HepG2 (cell line): Measurements from ENCODE around the gene TDRD1. TPM values are rescaled to one million over a fixed set of nuclear protein-coding genes. Genes with fewer than 3 reads are reported as not detected.
"Not testable (repeated sequence)": the region's sequence is repeated elsewhere in the genome, so short reads cannot be mapped to it uniquely, and the experiment has no call there.

Experiments
- ATAC-seq: fragments of 200-7000 bp; cut with Tn5 transposase; 3 replicates; pipeline ENCODE4 v1.9.1; 2020; ENCODE audit warnings: mild to moderate bottlenecking, moderate library complexity
- BruUV-seq: library from RNA; stranded (reverse); fragments of 400-500 nt; replicated peaks from 2 replicates; lab custom pipeline; 2021; lab: Mats Ljungman, UMichigan
- CTCF ChIA-PET: fragments of 300-600 bp; formaldehyde crosslinking; extraction: SDS; loops from one replicate; lab custom pipeline; 2021; ENCODE audit warnings: low total read pairs, inconsistent platforms, low intra/inter-chr PET ratio; lab: Yijun Ruan, JAX
- POLR2A ChIA-PET: fragments of 350-600 bp; sonication (Branson Sonifier 250); formaldehyde crosslinking; loops from one replicate; lab custom pipeline; 2020; ENCODE audit warnings: antibody characterized with exemption, inconsistent platforms; lab: Yijun Ruan, JAX
- DNase-seq: peaks from one replicate; pipeline ENCODE4 v3.0.0-alpha.2; 2015; ENCODE audit warnings: low spot score
- FAIRE-seq: peaks from 3 replicates; lab custom pipeline; 2011; peaks lifted over from hg19 to GRCh38; lab: Jason Lieb, UNC
- H2AFZ ChIP-seq: one replicate; pipeline ENCODE4 v1.6.1; 2011; ENCODE audit warnings: low read length, inconsistent platforms
- H3K27ac ChIP-seq: fragments of 300-600 bp; 3 replicates; pipeline ENCODE4 v1.8.0; 2011; ENCODE audit warnings: mixed run types, mild to moderate bottlenecking, mixed read lengths, low read length, inconsistent platforms; ENCODE audit not compliant: insufficient read depth; ENCODE audit errors: extremely low read length
- H3K27me3 ChIP-seq, 2 experiments: fragments of 200-600 bp in 1 of 2; 2 replicates in 1 of 2; 3 replicates in 1 of 2; pipeline versions ENCODE4 v1.6.0 to v1.8.0; 2011; ENCODE audit warnings: low read length in 2 of 2, mild to moderate bottlenecking in 2 of 2, moderate library complexity in 2 of 2, inconsistent platforms in 1 of 2; ENCODE audit not compliant: insufficient read depth in 2 of 2, control insufficient read depth in 1 of 2
- H3K36me3 ChIP-seq, 2 experiments: fragments of 200-600 bp in 1 of 2; replicated peaks in 1 of 2; 2 replicates in 1 of 2; 3 replicates in 1 of 2; pipeline versions ENCODE4 v1.5.1 to v1.8.0; 2011; ENCODE audit warnings: low read length in 2 of 2, inconsistent platforms in 1 of 2; ENCODE audit not compliant: insufficient read depth in 2 of 2, control insufficient read depth in 1 of 2
- H3K4me1 ChIP-seq: 2 replicates; pipeline ENCODE4 v1.5.1; 2012; ENCODE audit warnings: low read length, inconsistent platforms; ENCODE audit not compliant: insufficient read depth
- H3K4me2 ChIP-seq: 2 replicates; pipeline ENCODE4 v1.6.0; 2011; ENCODE audit warnings: low read depth, low read length, inconsistent platforms
- H3K4me3 ChIP-seq, 3 experiments: fragments of 200-600 bp in 1 of 3; sonication (generic), shearing (Covaris generic) in 1 of 3; replicated peaks in 1 of 3; 2 replicates each; pipeline ENCODE4 v1.5.1; 2011 to 2016; ENCODE audit warnings: low read length in 3 of 3, inconsistent platforms in 2 of 3, low read depth in 2 of 3, mild to moderate bottlenecking in 2 of 3, control low read depth in 1 of 3, mixed read lengths in 1 of 3; ENCODE audit not compliant: insufficient read depth in 1 of 3
- H3K79me2 ChIP-seq: one replicate; pipeline ENCODE4 v1.6.1; 2011; ENCODE audit warnings: low read length, inconsistent platforms; ENCODE audit not compliant: insufficient read depth
- H3K9ac ChIP-seq: 2 replicates; pipeline ENCODE4 v1.6.0; 2011; ENCODE audit warnings: mild to moderate bottlenecking, low read depth, low read length, inconsistent platforms; ENCODE audit not compliant: insufficient read depth
- H3K9me3 ChIP-seq: 2 replicates; pipeline ENCODE4 v1.5.1; 2012; ENCODE audit warnings: mild to moderate bottlenecking, low read length
- H4K20me1 ChIP-seq: 2 replicates; pipeline ENCODE4 v1.6.0; 2011; ENCODE audit warnings: inconsistent platforms, mild to moderate bottlenecking, low read length, moderate library complexity; ENCODE audit not compliant: insufficient read depth
- HNRNPK ChIP-seq: fragments of 200-400 bp; formaldehyde crosslinking; IDR thresholded peaks from 2 replicates; pipeline ENCODE4 v1.6.1; 2018; ENCODE audit warnings: low read length, low read depth, moderate library complexity, mild to moderate bottlenecking; ENCODE audit not compliant: poor library complexity, severe bottlenecking
- PCBP1 ChIP-seq: fragments of 200-400 bp; formaldehyde crosslinking; IDR thresholded peaks from 2 replicates; pipeline ENCODE4 v1.6.1; 2017; ENCODE audit warnings: mild to moderate bottlenecking, low read depth, low read length, borderline replicate concordance
- PCBP2 ChIP-seq: fragments of 200-400 bp; formaldehyde crosslinking; optimal IDR thresholded peaks from 2 replicates; pipeline ENCODE3; 2018; ENCODE audit warnings: low read length, low read depth; ENCODE audit not compliant: poor library complexity, severe bottlenecking
- POLR2G ChIP-seq: fragments of 200-400 bp; formaldehyde crosslinking; IDR thresholded peaks from 2 replicates; pipeline ENCODE4 v1.6.1; 2018; ENCODE audit warnings: mild to moderate bottlenecking, low read depth, low read length, moderate library complexity
- SMAD9 ChIP-seq: sonication (generic); formaldehyde crosslinking; IDR thresholded peaks from 2 replicates; pipeline ENCODE4 v1.5.1; 2020; ENCODE audit warnings: mild to moderate bottlenecking, missing genetic modification reagents
- TAF15 ChIP-seq: fragments of 200-400 bp; formaldehyde crosslinking; IDR thresholded peaks from one replicate; pipeline ENCODE4 v1.6.1; 2018; ENCODE audit warnings: mild to moderate bottlenecking, low read depth, low read length; ENCODE audit not compliant: poor library complexity, severe bottlenecking
- TRIM24 ChIP-seq: sonication (generic); formaldehyde crosslinking; IDR thresholded peaks from 2 replicates; pipeline ENCODE4 v1.8.0; 2022; ENCODE audit warnings: mild to moderate bottlenecking, missing genetic modification reagents
- ZBTB42 ChIP-seq: sonication (generic); formaldehyde crosslinking; IDR thresholded peaks from 2 replicates; pipeline ENCODE4 v1.5.0; 2020; ENCODE audit warnings: mild to moderate bottlenecking, missing genetic modification reagents
- ZNF672 ChIP-seq: sonication (generic); formaldehyde crosslinking; IDR thresholded peaks from 2 replicates; pipeline ENCODE4 v1.8.1; 2022; ENCODE audit warnings: missing genetic modification reagents
- WGBS: methylation state at CpG from one replicate; pipeline ENCODE4 v1.1.6; 2017; ENCODE audit warnings: low lambda C conversion rate; 5-methylcytosine and 5-hydroxymethylcytosine counted together
- in situ Hi-C: cut with HindIII; loops from 2 replicates; pipeline ENCODE4 v1.10.0; 2017; ENCODE audit warnings: low pct_unique_long_range_greater_than_20kb; ENCODE audit not compliant: extremely low pct_ligation_motif_present
- intact Hi-C: fragments of 100-400 bp; cut with micrococcal nuclease; formaldehyde crosslinking; loops from one replicate; pipeline ENCODE4 v1.10.0; 2022; ENCODE audit not compliant: unreplicated experiment
- polyA plus RNA-seq, 8 experiments: library from polyadenylated mRNA; depleted of rRNA in 3 of 8; stranded (reverse) in 7 of 8; unstranded in 1 of 8; fragments of >200 nt; fragmentation: Illumina TruSeq in 4 of 8; extraction: Trizol in 4 of 8; gene quantifications; 2 replicates each; pipeline versions ENCODE4 v1.2.1 to v1.2.3, GENCODE V29; 2011 to 2016; ENCODE audit warnings: low read depth in 4 of 8, missing spikeins in 1 of 8, mixed read lengths in 1 of 8; ENCODE audit not compliant: insufficient read depth in 1 of 8
- total RNA-seq, 5 experiments: library from RNA; depleted of rRNA; stranded (reverse); fragments of >200 nt; fragmentation: Illumina TruSeq; extraction: Trizol; gene quantifications; 2 replicates each; pipeline ENCODE4 v1.2.3, GENCODE V29; 2016; ENCODE audit warnings: low read depth in 1 of 5

The TDRD1 gene
- total and polyA plus RNA-seq, 2 of the 13 experiments (the other 11 are each of a cell fraction or from before 2014, with no cell fraction given): not detected

DNA sequence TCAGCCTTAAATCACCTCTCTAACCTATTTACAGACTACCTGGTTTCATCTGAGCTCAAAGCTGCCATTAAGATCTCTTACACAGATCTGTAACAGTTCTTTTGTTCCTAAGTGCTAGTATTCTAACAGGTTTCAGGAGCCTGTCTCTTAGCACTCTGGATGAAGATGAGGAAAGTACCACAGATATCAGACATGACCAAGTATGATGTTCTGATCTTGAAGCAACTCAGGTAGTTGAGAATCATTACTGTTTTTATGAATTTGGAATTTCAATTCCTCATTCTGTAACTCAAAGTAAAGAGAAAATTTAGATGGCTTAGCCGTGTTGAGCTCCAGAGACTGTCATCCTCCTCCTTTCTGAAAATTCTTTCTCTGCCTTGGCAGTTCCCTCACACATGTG, 36.0 kb upstream of the TDRD1 start:
- Histone ChIP-seq H3K79me2 (no peaks in the 10 kb centered on the region), H3K9ac (no peak overlapping the region), H3K27me3 (no peaks in the 10 kb centered on the region), H4K20me1 (no peaks in the 10 kb centered on the region), H3K27ac (no peak overlapping the region), H3K4me2 (no peak overlapping the region), H3K4me3 (no peak overlapping the region), H3K36me3 (peaks cover 2 to 25% of the 10 kb centered on the region in 2 experiments; a peak in 1 of 5 replicates), H3K9me3 (no peaks in the 10 kb centered on the region), H3K4me1 (no peaks in the 10 kb centered on the region), H2AFZ (no peak overlapping the region)
- TF ChIP-seq TAF15 (no peak), POLR2G (no peak), SMAD9 (CRISPR knock-in tag) (no peak), ZBTB42 (CRISPR knock-in tag) (no peak), TRIM24 (CRISPR knock-in tag) (no peak), ZNF672 (CRISPR knock-in tag) (no peak)
- ChIA-PET CTCF (no interaction called here), POLR2A (no interaction called here)
- WGBS: 100% methylated on average over 1 of the region's 1 CpG
- no TSS peak for BruUV-seq
- no peak for ATAC-seq
- no peak for DNase-seq
- in situ Hi-C loops: no loop called here
- intact Hi-C loops: no loop called here
- FAIRE-seq: no peak

DNA sequence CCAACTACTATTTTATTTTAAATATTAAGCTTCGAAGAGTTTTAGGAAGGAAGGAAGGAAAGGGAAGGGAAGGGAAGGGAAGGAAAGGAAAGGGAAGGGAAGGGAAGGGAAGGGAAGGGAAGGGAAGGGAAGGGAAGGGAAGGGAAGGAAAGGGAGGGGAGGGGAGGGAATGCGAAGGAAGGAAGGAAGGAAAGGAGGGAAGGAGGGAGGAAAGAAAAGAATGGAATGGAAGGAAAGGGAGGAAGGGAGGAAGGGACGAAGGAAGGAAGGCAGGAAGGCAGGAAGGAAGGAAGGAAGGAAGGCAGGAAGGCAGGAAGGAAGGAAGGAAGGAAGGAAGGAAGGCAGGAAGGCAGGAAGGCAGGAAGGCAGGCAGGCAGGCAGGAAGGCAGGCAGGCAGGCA, 29.7 kb upstream of the TDRD1 start:
- peak; percentile 70; the same call in 1 of the 2 replicates for TF ChIP-seq PCBP1
- TF ChIP-seq HNRNPK: peak; percentile 72
- peak; percentile 27 for TF ChIP-seq PCBP2
- DNase-seq, H3K4me1 ChIP-seq, FAIRE-seq, H3K9me3 ChIP-seq, ATAC-seq, H2AFZ ChIP-seq, CTCF ChIA-PET, H3K27ac ChIP-seq, H3K4me2 ChIP-seq, H3K27me3 ChIP-seq, in situ Hi-C loops, H4K20me1 ChIP-seq, intact Hi-C loops, H3K4me3 ChIP-seq, H3K79me2 ChIP-seq, POLR2A ChIA-PET, H3K9ac ChIP-seq, BruUV-seq: not testable (repeated sequence)
- H3K36me3 ChIP-seq: peaks cover 3 to 19% of the 10 kb centered on the region in 2 experiments; a peak in 3 of 5 replicates
- 97% methylated on average over 3 of the region's 3 CpGs for WGBS
